ENCODE measurements around the gene C2CD4D.
A peak's percentile ranks its signal among the peaks of the same experiment; 100 is the strongest.
"Not testable (repeated sequence)": the region's sequence is repeated elsewhere in the genome, so short reads cannot be mapped to it uniquely, and the experiment has no call there.

C2CD4D gene

DNA sequence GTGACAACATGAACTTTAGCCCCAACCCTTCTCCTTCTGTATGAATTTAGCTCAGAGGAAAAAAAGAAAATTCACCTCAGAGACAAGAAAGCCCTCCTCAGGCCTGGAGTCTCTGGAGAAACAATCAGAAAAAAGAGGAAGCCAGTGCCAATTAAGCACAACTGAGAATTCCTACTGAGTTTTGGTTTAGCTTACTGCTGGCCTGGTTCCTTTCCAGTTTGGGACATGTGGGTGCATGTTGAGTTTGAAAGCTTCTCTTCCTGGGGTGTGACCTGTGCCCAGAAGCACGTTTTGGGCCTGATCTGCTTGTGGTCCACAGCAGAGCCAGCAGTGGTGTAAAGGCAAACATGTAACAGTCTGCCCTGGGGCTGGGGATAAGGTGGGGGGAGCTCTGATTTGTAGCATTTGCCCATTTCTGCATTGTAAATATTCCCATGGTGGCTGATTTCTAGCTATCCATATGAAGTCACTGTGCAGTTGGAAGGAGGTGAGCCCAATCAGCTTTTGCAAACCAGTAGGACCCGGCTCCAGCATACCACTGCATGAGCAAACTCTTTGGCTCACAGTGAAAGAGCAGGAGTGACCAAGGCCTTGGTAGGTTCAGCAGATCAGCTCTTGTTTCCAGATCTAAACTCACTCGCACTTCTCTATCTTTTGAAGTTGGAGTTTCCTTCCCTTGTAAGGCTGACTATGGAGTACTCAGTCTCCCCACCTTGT lies 18.6 kb upstream of the C2CD4D start:
- no peak for DNase-seq

- DNase-seq = no peak
These were observed 16.3 kb upstream of the C2CD4D start for GRCh38 chr1:151855933-151856332.

GRCh38 chr1:151855516-151855915 lies 15.9 kb upstream of the C2CD4D start:
- DNase-seq = not testable (repeated sequence)

DNA sequence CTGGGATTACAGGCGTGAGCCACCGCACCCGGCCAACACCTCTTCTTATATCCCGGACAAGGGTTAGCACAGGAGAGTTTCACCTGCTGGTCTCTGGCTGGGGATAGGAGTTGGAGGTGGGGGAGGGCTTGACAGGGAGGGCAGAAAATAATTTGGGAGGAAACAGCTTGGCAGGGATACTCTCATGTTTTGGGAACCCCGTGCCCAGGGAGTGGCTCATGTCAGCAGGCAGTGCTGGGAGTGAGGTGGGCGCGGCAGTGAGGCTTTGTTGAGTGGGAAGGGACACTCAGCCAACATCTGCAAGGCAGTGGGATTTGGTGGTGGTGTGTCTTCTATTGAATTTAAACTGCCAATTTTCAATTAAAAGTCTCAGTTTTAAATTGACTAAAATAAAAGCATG lies 15.0 kb upstream of the C2CD4D start:
- DNase-seq = no peak

DNA sequence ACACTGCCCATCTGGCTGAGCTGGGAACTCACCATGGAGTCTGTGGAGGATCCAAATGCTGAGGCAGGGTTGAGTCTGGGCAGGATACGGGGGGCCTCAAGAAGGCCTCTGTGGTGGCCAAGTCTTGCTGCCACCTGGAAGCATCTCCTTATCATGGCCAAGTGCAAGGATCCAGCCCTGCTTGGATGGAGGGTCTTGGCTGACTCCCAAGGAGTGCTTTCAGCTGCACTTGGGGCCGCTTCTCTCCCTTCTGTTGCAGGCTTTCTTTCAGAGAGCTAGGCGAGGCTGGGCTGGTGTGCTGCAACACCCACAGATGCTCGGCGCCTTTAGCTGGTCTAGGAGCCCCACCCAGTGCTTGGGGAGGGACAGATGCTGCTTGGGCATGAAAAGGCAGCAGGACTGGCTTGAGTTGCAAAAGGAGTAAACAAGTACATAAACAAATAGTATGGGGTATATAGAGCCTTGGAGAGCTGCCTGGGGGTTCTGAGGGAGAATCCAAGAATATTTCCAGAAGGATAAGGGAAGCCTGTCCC lies 13.9 kb upstream of the C2CD4D start, which contains the start of gene THEM5:
TSS of gene THEM5 (minus strand) at position 302 of the 533 bp plus-strand sequence. CDS start at position 155, 147 bp downstream.
- peak; percentile 26 for DNase-seq

- DNase-seq = no peak
These were observed 13.1 kb upstream of the C2CD4D start for GRCh38 chr1:151852733-151853132.

DNA sequence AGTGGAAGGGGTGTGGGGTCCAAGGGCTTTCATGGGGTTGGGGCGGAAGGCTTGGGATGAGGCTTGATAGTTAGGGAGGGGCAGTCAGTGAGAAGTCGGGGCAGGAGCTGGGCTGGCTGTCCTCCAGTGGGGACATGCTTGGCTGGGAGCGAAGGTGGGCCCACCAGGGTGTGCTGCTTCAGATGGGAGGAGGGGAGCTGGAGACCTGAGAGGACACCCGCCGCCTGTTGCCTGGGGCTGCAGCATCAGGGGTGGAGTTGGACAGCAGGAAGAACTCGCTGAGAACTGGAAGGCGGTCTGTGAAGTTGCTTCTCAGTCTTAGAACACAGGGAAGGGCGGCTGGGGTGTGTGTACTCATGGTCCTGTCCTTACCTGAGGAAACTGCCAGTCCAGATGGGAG lies 12.3 kb upstream of the C2CD4D start:
- peak; percentile 25 for DNase-seq

DNA sequence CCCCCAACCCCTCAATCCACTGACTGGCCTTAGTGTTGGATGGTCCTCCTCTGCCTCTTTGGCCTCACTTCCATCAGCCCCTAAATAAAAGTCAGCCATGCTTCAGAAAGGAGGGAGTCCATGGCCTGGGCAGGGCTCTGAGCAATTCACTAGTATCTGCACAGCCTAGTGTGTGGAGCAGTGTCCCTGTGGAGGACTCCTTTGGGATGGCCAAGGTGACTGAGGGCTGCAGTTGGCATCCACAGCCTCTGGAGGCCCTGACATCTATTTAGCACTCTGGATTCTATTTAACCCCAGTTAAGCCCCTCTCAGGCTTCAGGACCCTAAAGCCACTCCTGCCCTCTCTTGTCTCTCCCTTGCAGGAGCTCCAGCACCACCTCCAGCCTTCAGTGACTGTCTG lies 10.3 kb upstream of the C2CD4D start:
- no peak for DNase-seq

GRCh38 chr1:151849126-151849525 lies 9.5 kb upstream of the C2CD4D start:
- no peak for DNase-seq

DNA sequence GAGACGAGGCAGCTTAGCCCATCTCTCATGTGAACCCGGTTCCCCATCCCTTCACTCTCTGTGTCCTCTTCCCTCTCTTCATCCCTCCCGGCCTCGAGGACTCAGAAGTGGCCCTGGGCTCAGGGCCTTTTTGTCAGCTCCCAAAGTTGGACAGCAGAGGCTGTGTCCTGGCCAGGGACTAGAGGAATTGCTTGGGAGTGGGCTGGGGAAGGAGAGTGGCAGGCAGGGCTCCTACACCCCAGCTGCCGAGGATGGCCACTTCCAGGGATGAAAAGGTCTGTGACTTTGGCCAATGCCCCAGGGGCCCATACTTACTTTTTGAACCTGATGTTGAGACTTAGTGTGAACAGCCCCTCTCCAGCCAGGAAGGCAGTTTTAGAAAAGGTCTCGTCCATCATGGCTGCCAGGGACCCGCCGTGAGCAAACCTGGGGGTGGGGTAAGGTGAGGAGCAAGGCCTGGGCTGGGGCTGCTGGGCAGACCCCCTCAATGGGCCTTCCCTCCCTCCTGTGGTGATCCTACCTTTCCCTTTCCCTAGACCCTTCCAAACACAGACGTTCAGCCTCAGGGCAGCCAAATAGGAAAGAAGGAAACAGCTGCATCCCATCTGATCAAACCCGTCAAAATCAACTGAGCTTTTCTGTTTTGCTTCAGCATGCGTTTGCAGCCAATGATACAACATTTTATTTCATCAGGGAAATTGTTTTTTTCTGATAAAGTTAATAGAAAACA lies 8.4 kb upstream of the C2CD4D start:
- no peak for DNase-seq

DNA sequence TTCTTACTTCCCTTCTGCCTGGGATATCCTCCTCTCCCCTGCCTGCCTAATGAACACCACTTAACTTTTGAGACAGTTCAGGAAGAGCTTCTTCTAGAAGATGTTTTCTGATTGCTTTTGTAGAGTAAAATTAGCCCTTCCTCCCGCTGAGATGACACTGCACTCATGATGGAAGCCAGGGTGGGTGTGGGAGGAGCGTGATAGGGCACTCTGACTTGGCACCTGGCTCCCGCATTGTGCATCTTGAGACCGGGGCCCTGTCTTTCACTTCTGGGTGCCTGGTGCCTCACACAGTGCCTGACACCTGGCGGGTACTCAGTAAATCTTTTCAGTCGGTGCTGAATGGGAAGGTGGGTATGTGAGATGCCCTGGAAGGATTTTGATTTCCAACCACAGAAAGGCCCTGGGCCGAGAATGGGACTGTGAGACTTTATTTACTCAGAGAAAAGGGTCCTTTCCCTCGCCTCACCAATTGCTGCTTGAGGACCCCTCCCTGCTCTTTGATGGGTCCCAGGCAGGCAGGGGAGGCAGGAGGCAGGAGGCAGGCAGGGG lies 7.1 kb upstream of the C2CD4D start:
- no peak for DNase-seq

DNA sequence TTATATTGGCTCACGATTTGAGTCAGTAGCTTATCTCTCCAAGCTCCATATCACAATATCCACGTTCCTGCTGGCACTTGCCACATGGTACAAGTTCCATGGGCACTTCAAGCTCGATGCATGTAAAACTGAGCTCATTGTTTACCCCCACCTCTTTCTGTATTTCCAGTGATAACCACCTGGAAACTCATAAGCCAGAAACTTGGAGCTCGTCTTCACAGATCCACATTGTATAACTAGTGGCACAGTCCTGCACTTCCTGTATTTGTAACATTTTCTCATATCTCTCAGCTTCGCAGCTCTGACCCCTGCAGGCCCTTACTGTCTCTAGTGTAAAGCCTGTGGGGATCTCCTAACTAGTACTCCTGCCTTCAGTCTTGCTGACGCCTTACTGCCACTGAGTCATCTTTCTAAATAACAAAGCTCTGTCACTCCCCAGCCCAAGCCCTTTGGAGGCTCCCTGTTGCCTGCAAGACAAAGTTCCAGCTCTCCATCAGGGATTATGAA lies 6.5 kb upstream of the C2CD4D start:
- peak; percentile 9 for DNase-seq

DNA sequence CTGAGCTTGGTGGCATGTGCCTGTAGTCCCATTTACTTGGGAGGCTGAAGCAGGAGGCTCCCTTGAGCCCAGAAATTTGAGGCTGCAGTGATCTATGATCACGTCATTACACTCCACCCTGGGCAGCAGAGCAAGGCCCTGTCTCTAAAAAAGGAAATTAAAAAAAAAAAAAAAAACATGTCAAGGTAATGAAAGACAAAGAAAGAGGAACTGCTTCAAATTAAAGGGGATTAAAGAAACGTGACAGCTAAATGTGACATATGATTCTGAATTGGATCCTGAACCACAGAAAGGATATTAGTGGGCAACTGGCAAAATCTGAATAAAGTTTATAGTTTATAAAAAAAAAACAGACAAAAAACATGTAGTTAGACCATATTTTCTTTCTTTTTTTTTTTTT lies 3.8 kb upstream of the C2CD4D start:
- no peak for DNase-seq

- DNase-seq = no peak
These were observed 1.5 kb upstream of the C2CD4D start for GRCh38 chr1:151841141-151841540.

GRCh38 chr1:151840421-151840820 lies 801 bp upstream of the C2CD4D start:
- peak; percentile 42 for DNase-seq

- DNase-seq = no peak
These were observed 573 bp downstream of the C2CD4D start for GRCh38 chr1:151839082-151839412.

- no peak for DNase-seq
These were observed 1.2 kb downstream of the C2CD4D start for GRCh38 chr1:151838222-151839081.

DNA sequence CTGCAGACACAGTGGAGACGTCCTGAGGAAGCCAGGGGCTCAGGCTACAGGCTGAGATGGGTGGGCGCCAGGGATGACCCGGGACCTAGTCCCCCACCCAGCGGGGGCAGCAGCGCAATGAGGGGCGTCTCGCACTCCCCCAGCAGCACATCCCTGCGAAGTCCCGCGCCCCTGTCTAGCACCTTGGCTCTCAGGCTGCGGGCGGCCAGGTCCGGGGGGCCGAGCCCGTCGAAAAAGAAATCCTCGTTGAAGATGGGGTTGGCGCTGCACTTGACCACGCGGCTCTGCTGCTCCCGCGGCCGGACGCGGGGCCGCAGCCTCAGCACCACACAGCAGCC lies 1.8 kb downstream of the C2CD4D start:
- DNase-seq = no peak

DNA sequence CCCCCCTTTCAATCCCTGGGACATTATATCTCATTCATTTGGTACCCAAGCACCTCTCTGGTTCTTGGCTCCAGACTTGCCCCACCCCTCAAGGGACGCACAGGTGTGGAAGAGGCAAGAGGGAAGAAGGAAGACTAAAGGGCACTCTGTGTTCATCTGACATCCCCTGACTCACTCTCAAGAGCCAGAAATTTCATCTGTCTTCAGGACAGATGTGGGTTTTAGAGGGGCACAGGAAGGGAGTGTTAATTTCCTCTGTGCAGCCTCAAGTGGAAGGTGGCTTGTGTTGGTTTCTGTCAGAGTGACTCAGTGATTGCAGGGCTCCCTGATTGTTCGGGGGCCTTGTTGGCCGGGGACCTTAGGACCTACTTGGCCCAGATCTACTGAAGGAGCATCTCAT lies 2.4 kb downstream of the C2CD4D start:
- DNase-seq = no peak

DNA sequence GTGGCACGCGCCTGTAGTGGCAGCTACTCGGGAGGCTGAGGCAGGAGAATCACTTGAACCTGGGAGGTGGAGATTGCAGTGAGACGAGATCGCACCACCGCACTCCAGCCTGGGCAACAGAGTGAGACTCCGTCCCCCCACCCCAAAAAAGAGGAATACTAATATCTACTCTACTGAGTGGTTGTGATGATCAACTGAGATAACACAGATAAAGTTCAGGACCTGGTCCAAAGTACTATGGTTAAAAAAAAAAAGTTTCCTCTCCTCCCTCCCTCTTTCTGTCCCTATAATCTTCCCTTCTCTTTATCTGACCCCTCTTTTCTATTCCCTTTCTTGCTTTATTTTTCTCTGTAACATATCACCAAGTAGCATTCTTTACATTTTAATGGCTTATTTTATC lies 4.0 kb downstream of the C2CD4D start:
- DNase-seq = no peak

- no peak for DNase-seq
These were observed 5.4 kb downstream of the C2CD4D start for GRCh38 chr1:151834239-151834638.

- DNase-seq = no peak
These were observed 6.3 kb downstream of the C2CD4D start for GRCh38 chr1:151833172-151833900.

All from NCI-H69 (cell line).